Neural cell (in vitro differentiated cells): Measurements from ENCODE around the gene MYO9A. TPM values are rescaled to one million over a fixed set of nuclear protein-coding genes. Genes with fewer than 3 reads are reported as not detected.

Experiments
- H2AFZ ChIP-seq: fragments of 200-600, 300-800 bp; sonication (generic), shearing (Covaris generic); 2 replicates; pipeline ENCODE4 v1.6.0; 2014; ENCODE audit warnings: low read depth, mild to moderate bottlenecking, antibody characterized with exemption, low read length, moderate library complexity
- H3F3A ChIP-seq: fragments of 200-600 bp; shearing (Covaris generic); 2 replicates; pipeline ENCODE4 v1.6.1; 2016; ENCODE audit warnings: mild to moderate bottlenecking, moderate library complexity, mixed read lengths, antibody characterized with exemption, low read length; ENCODE audit not compliant: insufficient read depth, poor library complexity, severe bottlenecking
- H3K27ac ChIP-seq: fragments of 200-600, 300-800 bp; sonication (generic), shearing (Covaris generic); 2 replicates; pipeline ENCODE4 v1.5.1; 2014; ENCODE audit warnings: mild to moderate bottlenecking, low read length, moderate library complexity
- H3K27me3 ChIP-seq: fragments of 300-800, 200-600 bp; sonication (generic), shearing (Covaris generic); 2 replicates; pipeline ENCODE4 v1.6.0; 2014; ENCODE audit warnings: mild to moderate bottlenecking, low read depth, low read length, moderate library complexity; ENCODE audit not compliant: insufficient read depth
- H3K36me3 ChIP-seq: fragments of 300-800, 200-600 bp; sonication (generic), shearing (Covaris generic); 2 replicates; pipeline ENCODE4 v1.5.1; 2014; ENCODE audit warnings: mild to moderate bottlenecking, antibody characterized with exemption, low read length, moderate library complexity; ENCODE audit not compliant: insufficient read depth
- H3K4me2 ChIP-seq: fragments of 300-800, 200-600 bp; sonication (generic), shearing (Covaris generic); 2 replicates; pipeline ENCODE4 v1.6.0; 2014; ENCODE audit warnings: mild to moderate bottlenecking, low read length
- H3K4me3 ChIP-seq: fragments of 300-800, 200-600 bp; sonication (generic), shearing (Covaris generic); 2 replicates; pipeline ENCODE4 v1.5.1; 2014; ENCODE audit warnings: mild to moderate bottlenecking, low read length, moderate library complexity
- H3K79me2 ChIP-seq: fragments of 200-600 bp; shearing (Covaris generic); replicated peaks from 2 replicates; pipeline ENCODE4 v1.6.0; 2014; ENCODE audit warnings: mild to moderate bottlenecking, low read length, moderate library complexity; ENCODE audit not compliant: insufficient read depth
- H3K9ac ChIP-seq: fragments of 300-800, 200-600 bp; sonication (generic), shearing (Covaris generic); 2 replicates; pipeline ENCODE4 v1.6.1; 2016; ENCODE audit warnings: mild to moderate bottlenecking, low read length, mixed read lengths
- H3K9me2 ChIP-seq: fragments of 200-600 bp; shearing (Covaris generic); 2 replicates; pipeline ENCODE4 v1.6.1; 2016; ENCODE audit warnings: mild to moderate bottlenecking, low read length, mixed read lengths; ENCODE audit not compliant: insufficient read depth
- H3K9me3 ChIP-seq: fragments of 200-600, 300-800 bp; sonication (generic), shearing (Covaris generic); 2 replicates; pipeline ENCODE4 v1.6.1; 2016; ENCODE audit warnings: mild to moderate bottlenecking, mixed run types, low read length, moderate library complexity, mixed read lengths
- H4K20me1 ChIP-seq: fragments of 200-600 bp; shearing (Covaris generic); 2 replicates; pipeline ENCODE4 v1.6.1; 2016; ENCODE audit warnings: mild to moderate bottlenecking, mixed run types; ENCODE audit not compliant: insufficient read depth
- CTCF ChIP-seq: fragments of 450-650 bp; IDR thresholded peaks from 2 replicates; pipeline ENCODE4 v1.5.1; 2014; ENCODE audit warnings: antibody characterized with exemption, mild to moderate bottlenecking, moderate library complexity; ENCODE audit not compliant: poor library complexity, severe bottlenecking
- EP300 ChIP-seq: fragments of 450-650 bp; conservative IDR thresholded peaks from 2 replicates; pipeline ENCODE4 v1.6.1; 2014; ENCODE audit warnings: antibody characterized with exemption, mild to moderate bottlenecking, moderate library complexity; ENCODE audit not compliant: poor library complexity, severe bottlenecking
- EZH2 ChIP-seq: fragments of 200-600, 300-800 bp; shearing (Covaris generic), sonication (generic); IDR thresholded peaks from 2 replicates; pipeline ENCODE4 v1.6.1; 2014; ENCODE audit warnings: antibody characterized with exemption, low read length, borderline replicate concordance, mild to moderate bottlenecking; ENCODE audit not compliant: insufficient read depth, poor library complexity, severe bottlenecking
- MXI1 ChIP-seq: fragments of 450-650 bp; conservative IDR thresholded peaks from 2 replicates; pipeline ENCODE4 v1.6.1; 2014; ENCODE audit warnings: antibody characterized with exemption, mild to moderate bottlenecking; ENCODE audit not compliant: poor library complexity, severe bottlenecking
- POLR2AphosphoS5 ChIP-seq: IDR thresholded peaks from 2 replicates; pipeline ENCODE4 v1.6.1; 2012
- RAD21 ChIP-seq: fragments of 450-650 bp; conservative IDR thresholded peaks from 2 replicates; pipeline ENCODE4 v1.6.1; 2014; ENCODE audit warnings: antibody characterized with exemption, mild to moderate bottlenecking, moderate library complexity
- SMC3 ChIP-seq: fragments of 450-650 bp; conservative IDR thresholded peaks from 2 replicates; pipeline ENCODE4 v1.6.1; 2014; ENCODE audit warnings: antibody characterized with exemption, mild to moderate bottlenecking, moderate library complexity; ENCODE audit not compliant: poor library complexity
- TAF1 ChIP-seq: IDR thresholded peaks from 2 replicates; pipeline ENCODE4 v1.6.1; 2012; ENCODE audit warnings: low read depth
- polyA plus RNA-seq: library from polyadenylated mRNA; depleted of rRNA; stranded (reverse); fragments of >200 nt; gene quantifications from 2 replicates; pipeline ENCODE4 v1.2.3, GENCODE V29; 2014
- TF ChIP-seq, protein P1 (sequence below): IDR thresholded peaks from 2 replicates; pipeline ENCODE4 v1.6.1; 2012; ENCODE audit warnings: borderline replicate concordance

Gene MYO9A
- polyA plus RNA-seq, 1 donor from 2014 or later = 22.7 TPM

- H3K27ac ChIP-seq = no peak overlapping the region
- no peak overlapping the region for H3K9ac ChIP-seq
- no peak overlapping the region for H3K4me3 ChIP-seq
These were observed 218.3 kb downstream of the MYO9A start for GRCh38 chr15:71899674-71900073.

GRCh38 chr15:71893691-71894090 lies 224.3 kb downstream of the MYO9A start:
- no peak overlapping the region for H3K27ac ChIP-seq
- H3K36me3 ChIP-seq = peaks cover 7% of the 10 kb centered on the region
- TF ChIP-seq RAD21 (no peak), EP300 (no peak), MXI1 (no peak), POLR2AphosphoS5 (no peak), EZH2 (no peak), SMC3 (no peak), CTCF (no peak), TAF1 (no peak)
- TF ChIP-seq, protein P1, sequence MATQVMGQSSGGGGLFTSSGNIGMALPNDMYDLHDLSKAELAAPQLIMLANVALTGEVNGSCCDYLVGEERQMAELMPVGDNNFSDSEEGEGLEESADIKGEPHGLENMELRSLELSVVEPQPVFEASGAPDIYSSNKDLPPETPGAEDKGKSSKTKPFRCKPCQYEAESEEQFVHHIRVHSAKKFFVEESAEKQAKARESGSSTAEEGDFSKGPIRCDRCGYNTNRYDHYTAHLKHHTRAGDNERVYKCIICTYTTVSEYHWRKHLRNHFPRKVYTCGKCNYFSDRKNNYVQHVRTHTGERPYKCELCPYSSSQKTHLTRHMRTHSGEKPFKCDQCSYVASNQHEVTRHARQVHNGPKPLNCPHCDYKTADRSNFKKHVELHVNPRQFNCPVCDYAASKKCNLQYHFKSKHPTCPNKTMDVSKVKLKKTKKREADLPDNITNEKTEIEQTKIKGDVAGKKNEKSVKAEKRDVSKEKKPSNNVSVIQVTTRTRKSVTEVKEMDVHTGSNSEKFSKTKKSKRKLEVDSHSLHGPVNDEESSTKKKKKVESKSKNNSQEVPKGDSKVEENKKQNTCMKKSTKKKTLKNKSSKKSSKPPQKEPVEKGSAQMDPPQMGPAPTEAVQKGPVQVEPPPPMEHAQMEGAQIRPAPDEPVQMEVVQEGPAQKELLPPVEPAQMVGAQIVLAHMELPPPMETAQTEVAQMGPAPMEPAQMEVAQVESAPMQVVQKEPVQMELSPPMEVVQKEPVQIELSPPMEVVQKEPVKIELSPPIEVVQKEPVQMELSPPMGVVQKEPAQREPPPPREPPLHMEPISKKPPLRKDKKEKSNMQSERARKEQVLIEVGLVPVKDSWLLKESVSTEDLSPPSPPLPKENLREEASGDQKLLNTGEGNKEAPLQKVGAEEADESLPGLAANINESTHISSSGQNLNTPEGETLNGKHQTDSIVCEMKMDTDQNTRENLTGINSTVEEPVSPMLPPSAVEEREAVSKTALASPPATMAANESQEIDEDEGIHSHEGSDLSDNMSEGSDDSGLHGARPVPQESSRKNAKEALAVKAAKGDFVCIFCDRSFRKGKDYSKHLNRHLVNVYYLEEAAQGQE = no peak
- no peaks in the 10 kb centered on the region for H3K9me3 ChIP-seq
- H2AFZ ChIP-seq = no peak overlapping the region
- H3K4me2 ChIP-seq = no peak overlapping the region
- no peak overlapping the region for H3K4me3 ChIP-seq
- no peaks in the 10 kb centered on the region for H4K20me1 ChIP-seq
- no peak overlapping the region for H3K9ac ChIP-seq
- no peaks in the 10 kb centered on the region for H3K9me2 ChIP-seq
- H3F3A ChIP-seq = no peaks in the 10 kb centered on the region
- no peaks in the 10 kb centered on the region for H3K79me2 ChIP-seq
- no peaks in the 10 kb centered on the region for H3K27me3 ChIP-seq

More at GRCh38 chr15:71899674-71900073, 218.3 kb downstream of the MYO9A start:
- no peak overlapping the region for H3K4me2 ChIP-seq
- no peaks in the 10 kb centered on the region for H3K9me2 ChIP-seq
- H3K27me3 ChIP-seq = no peaks in the 10 kb centered on the region
- no peaks in the 10 kb centered on the region for H3K9me3 ChIP-seq
- TF ChIP-seq, protein P1 = no peak
- TF ChIP-seq RAD21 (no peak), SMC3 (no peak), TAF1 (no peak), CTCF (no peak), EZH2 (no peak), POLR2AphosphoS5 (no peak), MXI1 (no peak), EP300 (no peak)
- H3F3A ChIP-seq = no peaks in the 10 kb centered on the region
- H2AFZ ChIP-seq = no peak overlapping the region
- no peaks in the 10 kb centered on the region for H3K36me3 ChIP-seq
- H4K20me1 ChIP-seq = no peaks in the 10 kb centered on the region
- no peaks in the 10 kb centered on the region for H3K79me2 ChIP-seq
